ENCODE measurements around the gene RGR.

The RGR gene

GRCh38 chr10:84296091-84296981 is 51.5 kb downstream of the RGR start:
- DNase-seq (ENCODE audit: low read depth): no peak

GRCh38 chr10:84298057-84298456 is 53.2 kb downstream of the RGR start:
- no peak for DNase-seq (ENCODE audit: low read depth)

GRCh38 chr10:84302223-84302622 is 57.4 kb downstream of the RGR start:
- DNase-seq (ENCODE audit: low read depth): no peak

GRCh38 chr10:84306751-84307384 is 62.0 kb downstream of the RGR start:
- DNase-seq (ENCODE audit: low read depth): no peak

- no peak for DNase-seq (ENCODE audit: low read depth)
These were observed 63.2 kb downstream of the RGR start for GRCh38 chr10:84308021-84308420.

GRCh38 chr10:84308481-84309304 is 63.8 kb downstream of the RGR start:
- no peak for DNase-seq (ENCODE audit: low read depth)
